Cardiac muscle cell (in vitro differentiated cells and primary cell): Measurements from ENCODE around the gene RAB39A. TPM values are rescaled to one million over a fixed set of nuclear protein-coding genes. Genes with fewer than 3 reads are reported as not detected.
A peak's percentile ranks its signal among the peaks of the same experiment; 100 is the strongest.

Experiments used
- DNase-seq, 2 donors: peaks; one replicate each; pipeline versions ENCODE4 v3.0.0 to v3.0.0-alpha.2; 2010 to 2017; ENCODE audit warnings: low read depth in 1 of 2, low spot score in 1 of 2
- H3K27ac ChIP-seq: fragments of 200-600 bp; sonication (generic); 2 replicates; pipeline ENCODE4 v1.5.1; 2016
- H3K27me3 ChIP-seq: fragments of 200-600 bp; sonication (generic); 2 replicates; pipeline ENCODE4 v1.6.0; 2016; ENCODE audit warnings: control low read depth
- H3K36me3 ChIP-seq: fragments of 200-600 bp; sonication (generic); 2 replicates; pipeline ENCODE4 v1.5.1; 2016; ENCODE audit warnings: control low read depth
- H3K4me1 ChIP-seq: fragments of 200-600 bp; sonication (generic); 2 replicates; pipeline ENCODE4 v1.8.1; 2017; ENCODE audit warnings: low read depth, mild to moderate bottlenecking, mixed run types
- H3K4me3 ChIP-seq: fragments of 200-600 bp; sonication (generic); 2 replicates; pipeline ENCODE4 v1.5.1; 2016; ENCODE audit warnings: mild to moderate bottlenecking
- H3K9me3 ChIP-seq: fragments of 200-600 bp; sonication (generic); 2 replicates; pipeline ENCODE4 v1.5.1; 2017; ENCODE audit warnings: low read depth, mild to moderate bottlenecking, control low read depth
- CTCF ChIP-seq: IDR thresholded peaks from 2 replicates; pipeline ENCODE4 v1.5.1; 2012; ENCODE audit warnings: low read depth, mild to moderate bottlenecking, low read length
- polyA plus RNA-seq: library from polyadenylated mRNA; unstranded; fragments of >200 nt; fragmentation: Nextera tagmentation; extraction: Ambion mirVana; gene quantifications from 2 replicates; pipeline ENCODE4 v1.2.1, GENCODE V29; 2016
- total RNA-seq: library from RNA; depleted of rRNA; stranded (reverse); fragments of >200 nt; gene quantifications from 2 replicates; pipeline ENCODE4 v1.2.3, GENCODE V29; 2016

Gene RAB39A
- total and polyA plus RNA-seq, 2 experiments from 2014 or later = 0.24 TPM; not detected in 1

GRCh38 chr11:108007819-108008218, 79.6 kb downstream of the RAB39A start:
- Histone ChIP-seq H3K27ac (no peak overlapping the region), H3K9me3 (no peaks in the 10 kb centered on the region), H3K27me3 (no peaks in the 10 kb centered on the region), H3K4me1 (peaks cover 15% of the 10 kb centered on the region), H3K36me3 (no peaks in the 10 kb centered on the region), H3K4me3 (no peak overlapping the region)
- no peak for DNase-seq
- TF ChIP-seq CTCF = no peak

GRCh38 chr11:108008656-108009496, 80.6 kb downstream of the RAB39A start, which contains the start of gene CUL5:
CUL5 (plus strand) TSS chr11:108008898; CDS start chr11:108009349, 451 bp downstream.
- peak within 1 kb of the TSS; percentile 100 for H3K27ac ChIP-seq
- peaks cover 15% of the 10 kb centered on the region for H3K4me1 ChIP-seq
- TF ChIP-seq CTCF = peak; percentile 91
- no peaks in the 10 kb centered on the region for H3K9me3 ChIP-seq
- peak; percentile 93 to 96 for DNase-seq
- H3K36me3 ChIP-seq = no peaks in the 10 kb centered on the region
- H3K27me3 ChIP-seq = no peaks in the 10 kb centered on the region
- H3K4me3 ChIP-seq = peak within 1 kb of the TSS; percentile 81

GRCh38 chr11:108009497-108010370, 81.5 kb downstream of the RAB39A start:
- Histone ChIP-seq H3K4me1 (peaks cover 15% of the 10 kb centered on the region), H3K27ac (peak overlapping the region; percentile 100), H3K36me3 (no peaks in the 10 kb centered on the region), H3K27me3 (no peaks in the 10 kb centered on the region), H3K4me3 (peak overlapping the region; percentile 81), H3K9me3 (no peaks in the 10 kb centered on the region)
- peak in 1 of 2 donors; percentile 20 for DNase-seq
- no peak for TF ChIP-seq CTCF

- Histone ChIP-seq H3K9me3 (no peaks in the 10 kb centered on the region), H3K27me3 (no peaks in the 10 kb centered on the region), H3K4me3 (no peak overlapping the region), H3K27ac (no peak overlapping the region), H3K36me3 (no peaks in the 10 kb centered on the region), H3K4me1 (peaks cover 15% of the 10 kb centered on the region)
- no peak for TF ChIP-seq CTCF
- DNase-seq = no peak
Observed at GRCh38 chr11:108012139-108012725, 84.0 kb downstream of the RAB39A start.

Other genes with a start within 250 kb of the RAB39A start
- 2.1 TPM in 1 of 2 replicates, not detected in the other for gene SLN, start 216.4 kb upstream of the RAB39A start, total RNA-seq
- gene SLN, start 216.4 kb upstream of the RAB39A start, polyA plus RNA-seq = 2.5 and 3.1 TPM in 2 replicates
- 6.9 and 10.4 TPM in 2 replicates for gene SLC35F2, start 69.7 kb upstream of the RAB39A start, total RNA-seq
- gene SLC35F2, start 69.7 kb upstream of the RAB39A start, polyA plus RNA-seq = 10.1 and 12.3 TPM in 2 replicates
- gene CUL5, start 80.5 kb downstream of the RAB39A start, total RNA-seq = 29.1 and 58.1 TPM in 2 replicates
- 32.5 and 44.9 TPM in 2 replicates for gene CUL5, start 80.5 kb downstream of the RAB39A start, polyA plus RNA-seq
- 123 and 139 TPM in 2 replicates for gene ACAT1, start 193.1 kb downstream of the RAB39A start, total RNA-seq
- gene ACAT1, start 193.1 kb downstream of the RAB39A start, polyA plus RNA-seq = 69.3 and 86.9 TPM in 2 replicates